PC-3 (cell line): Measurements from ENCODE around the gene WNT2B. TPM values are rescaled to one million over a fixed set of nuclear protein-coding genes. Genes with fewer than 3 reads are reported as not detected.

ENCODE experiments used
- ATAC-seq: fragments of 200-7000 bp; cut with Tn5 transposase; 2 replicates; pipeline ENCODE4 v1.9.1; 2020; ENCODE audit warnings: mild to moderate bottlenecking, moderate library complexity
- BruUV-seq: library from RNA; stranded (reverse); fragments of 400-500 nt; replicated peaks from 2 replicates; lab custom pipeline; 2021; lab: Mats Ljungman, UMichigan
- CTCF ChIA-PET: fragments of 300-600 bp; sonication (Branson Sonifier 250); formaldehyde crosslinking; loops from one replicate; lab custom pipeline; 2022; ENCODE audit warnings: antibody characterized with exemption; lab: Charles Lee
- POLR2A ChIA-PET: fragments of 300-600 bp; sonication (Branson Sonifier 250); formaldehyde crosslinking; loops from one replicate; lab custom pipeline; 2022; ENCODE audit warnings: antibody characterized with exemption; ENCODE audit not compliant: unreplicated experiment; lab: Charles Lee
- DNase-seq: peaks from one replicate; pipeline ENCODE4 v3.0.0-alpha.2; 2015
- H2AFZ ChIP-seq: fragments of 300-600 bp; sonication (generic); 2 replicates; pipeline ENCODE4 v1.6.0; 2016; ENCODE audit warnings: antibody characterized with exemption, low read length
- H3F3A ChIP-seq: fragments of 300-600 bp; sonication (generic); one replicate; pipeline ENCODE4 v1.6.0; 2017; ENCODE audit warnings: antibody characterized with exemption, low read length, control low read depth, mild to moderate bottlenecking; ENCODE audit not compliant: unreplicated experiment
- H3K27ac ChIP-seq: fragments of 300-600 bp; sonication (generic); 2 replicates; pipeline ENCODE4 v1.5.1; 2016; ENCODE audit warnings: mild to moderate bottlenecking, low read length
- H3K27me3 ChIP-seq: fragments of 300-600 bp; sonication (generic); 2 replicates; pipeline ENCODE4 v1.6.1; 2016; ENCODE audit warnings: low read length, mixed read lengths
- H3K36me3 ChIP-seq: fragments of 300-600 bp; sonication (generic); 2 replicates; pipeline ENCODE4 v1.6.1; 2016; ENCODE audit warnings: low read depth, mixed run types, low read length, mixed read lengths
- H3K4me1 ChIP-seq: fragments of 300-600 bp; sonication (generic); 2 replicates; pipeline ENCODE4 v1.5.1; 2016; ENCODE audit warnings: low read length; ENCODE audit not compliant: insufficient read depth
- H3K4me2 ChIP-seq: fragments of 300-600 bp; sonication (generic); 2 replicates; pipeline ENCODE4 v1.6.0; 2016; ENCODE audit warnings: low read length
- H3K4me3 ChIP-seq: fragments of 300-600 bp; sonication (generic); 2 replicates; pipeline ENCODE4 v1.5.1; 2016; ENCODE audit warnings: mild to moderate bottlenecking, low read length, mixed read lengths
- H3K79me2 ChIP-seq: fragments of 300-600 bp; sonication (generic); 2 replicates; pipeline ENCODE4 v1.6.1; 2017; ENCODE audit warnings: low read length, mixed read lengths
- H3K9ac ChIP-seq: fragments of 300-600 bp; sonication (generic); 2 replicates; pipeline ENCODE4 v1.6.0; 2016; ENCODE audit warnings: mild to moderate bottlenecking, low read length
- H3K9me2 ChIP-seq: fragments of 300-600 bp; sonication (generic); replicated peaks from 2 replicates; pipeline ENCODE4 v1.6.1; 2016; ENCODE audit warnings: mixed run types, low read length, mixed read lengths
- H3K9me3 ChIP-seq: fragments of 300-600 bp; sonication (generic); 2 replicates; pipeline ENCODE4 v1.6.1; 2016; ENCODE audit warnings: low read length, mixed read lengths
- H4K20me1 ChIP-seq: fragments of 300-600 bp; sonication (generic); 2 replicates; pipeline ENCODE4 v1.6.1; 2016; ENCODE audit warnings: low read length, mixed read lengths
- EZH2 ChIP-seq: fragments of 300-600 bp; sonication (generic); IDR thresholded peaks from one replicate; pipeline ENCODE4 v1.6.1; 2017; ENCODE audit warnings: antibody characterized with exemption, mild to moderate bottlenecking, low read length; ENCODE audit not compliant: unreplicated experiment
- EZH2phosphoT487 ChIP-seq: fragments of 300-600 bp; sonication (generic); IDR thresholded peaks from 2 replicates; pipeline ENCODE4 v1.6.1; 2018; ENCODE audit warnings: mild to moderate bottlenecking, antibody characterized with exemption, low read length, borderline replicate concordance
- intact Hi-C: fragments of 100-400 bp; cut with micrococcal nuclease; formaldehyde crosslinking; loops from 2 replicates; pipeline ENCODE4 v1.9.0; 2023
- total RNA-seq: library from RNA; depleted of rRNA; stranded (reverse); fragments of >200 nt; gene quantifications from 2 replicates; pipeline ENCODE4 v1.2.3, GENCODE V29; 2014
- TF ChIP-seq, protein P1 (sequence below): fragments of 300-600 bp; sonication (generic); conservative IDR thresholded peaks from 2 replicates; pipeline ENCODE4 v1.5.1; 2017; ENCODE audit warnings: antibody characterized with exemption, low read depth, mild to moderate bottlenecking, low read length

Gene WNT2B
- total RNA-seq, 1 experiment from 2014 or later, result 0.55 TPM

DNA sequence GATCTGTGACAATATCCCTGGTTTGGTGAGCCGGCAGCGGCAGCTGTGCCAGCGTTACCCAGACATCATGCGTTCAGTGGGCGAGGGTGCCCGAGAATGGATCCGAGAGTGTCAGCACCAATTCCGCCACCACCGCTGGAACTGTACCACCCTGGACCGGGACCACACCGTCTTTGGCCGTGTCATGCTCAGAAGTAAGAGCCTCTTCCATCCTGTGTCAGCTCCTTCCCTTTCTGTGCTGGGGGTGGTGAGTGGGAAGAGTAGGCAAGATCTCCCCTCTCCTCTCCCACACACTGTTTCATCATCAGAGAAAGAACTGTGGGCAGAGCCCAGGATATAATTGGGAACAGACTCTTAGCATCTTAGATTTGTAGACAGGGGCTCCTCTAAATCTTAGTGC lies 6.1 kb downstream of the WNT2B start:
- Histone ChIP-seq H3K4me1 (peaks cover 5% of the 10 kb centered on the region; the same call in 1 of the 2 replicates), H3K4me2 (no peak overlapping the region), H3K9ac (no peak overlapping the region), H3K4me3 (no peak overlapping the region), H4K20me1 (no peaks in the 10 kb centered on the region), H3K9me2 (no peaks in the 10 kb centered on the region), H3K9me3 (no peaks in the 10 kb centered on the region), H3K27ac (no peak overlapping the region), H3K36me3 (no peaks in the 10 kb centered on the region), H3F3A (no peaks in the 10 kb centered on the region), H3K27me3 (no peaks in the 10 kb centered on the region), H2AFZ (no peak overlapping the region), H3K79me2 (no peaks in the 10 kb centered on the region)
- no peak for ATAC-seq
- BruUV-seq, result no TSS peak
- ChIA-PET POLR2A (no interaction called here), CTCF (interaction anchor here (0.6 kb wide), 1 partner anchor 56 kb away, joined by 3 read pairs; no protein-coding TSS in a partner anchor)
- intact Hi-C loops, result no loop called here
- DNase-seq, result no peak
- no peak for TF ChIP-seq EZH2phosphoT487
- TF ChIP-seq, protein P1, sequence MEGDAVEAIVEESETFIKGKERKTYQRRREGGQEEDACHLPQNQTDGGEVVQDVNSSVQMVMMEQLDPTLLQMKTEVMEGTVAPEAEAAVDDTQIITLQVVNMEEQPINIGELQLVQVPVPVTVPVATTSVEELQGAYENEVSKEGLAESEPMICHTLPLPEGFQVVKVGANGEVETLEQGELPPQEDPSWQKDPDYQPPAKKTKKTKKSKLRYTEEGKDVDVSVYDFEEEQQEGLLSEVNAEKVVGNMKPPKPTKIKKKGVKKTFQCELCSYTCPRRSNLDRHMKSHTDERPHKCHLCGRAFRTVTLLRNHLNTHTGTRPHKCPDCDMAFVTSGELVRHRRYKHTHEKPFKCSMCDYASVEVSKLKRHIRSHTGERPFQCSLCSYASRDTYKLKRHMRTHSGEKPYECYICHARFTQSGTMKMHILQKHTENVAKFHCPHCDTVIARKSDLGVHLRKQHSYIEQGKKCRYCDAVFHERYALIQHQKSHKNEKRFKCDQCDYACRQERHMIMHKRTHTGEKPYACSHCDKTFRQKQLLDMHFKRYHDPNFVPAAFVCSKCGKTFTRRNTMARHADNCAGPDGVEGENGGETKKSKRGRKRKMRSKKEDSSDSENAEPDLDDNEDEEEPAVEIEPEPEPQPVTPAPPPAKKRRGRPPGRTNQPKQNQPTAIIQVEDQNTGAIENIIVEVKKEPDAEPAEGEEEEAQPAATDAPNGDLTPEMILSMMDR, result no peak
- no peak for TF ChIP-seq EZH2

DNA sequence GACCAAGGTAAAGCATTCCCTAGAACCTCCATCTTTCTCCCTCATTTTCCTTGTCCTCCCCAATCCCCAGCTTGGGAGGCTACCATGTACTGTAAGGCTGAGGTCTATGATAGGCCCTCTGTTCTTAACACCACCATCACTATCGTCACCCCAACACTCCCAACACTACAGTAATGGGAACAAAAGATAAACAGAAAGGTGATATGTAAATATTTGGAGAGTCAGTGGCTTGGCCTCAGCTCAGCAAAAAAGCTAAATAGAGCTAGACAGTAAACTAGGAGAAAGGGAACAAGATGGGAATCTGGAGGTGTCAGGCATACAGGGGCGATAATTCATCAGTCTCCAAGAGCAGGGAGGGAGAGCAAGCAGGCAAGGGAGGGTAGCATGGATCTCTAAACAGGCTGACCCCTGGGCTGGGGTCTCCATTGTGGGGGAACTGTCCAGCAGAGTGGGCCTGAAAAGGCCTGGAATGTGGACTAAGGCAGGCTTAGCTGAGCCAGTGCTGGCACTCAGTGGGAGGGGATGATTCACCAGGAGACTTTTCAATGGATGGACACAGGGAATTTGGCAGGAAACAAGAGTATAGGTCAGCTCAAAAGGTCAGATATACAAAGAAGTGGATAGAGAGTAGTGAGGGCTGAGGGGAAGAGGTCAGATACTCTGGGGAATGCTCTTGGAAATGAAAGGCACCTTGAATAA lies 6.7 kb downstream of the WNT2B start:
- ChIA-PET CTCF (interaction anchor here (0.6 kb wide), 1 partner anchor 55 kb away, joined by 3 read pairs; no protein-coding TSS in a partner anchor), POLR2A (no interaction called here)
- H3F3A ChIP-seq, result no peaks in the 10 kb centered on the region
- H3K27ac ChIP-seq, result no peak overlapping the region
- H3K9me3 ChIP-seq, result no peaks in the 10 kb centered on the region
- TF ChIP-seq, protein P1, result no peak
- TF ChIP-seq EZH2 (no peak), EZH2phosphoT487 (no peak)
- H3K9me2 ChIP-seq, result no peaks in the 10 kb centered on the region
- BruUV-seq, result no TSS peak
- intact Hi-C loops, result no loop called here
- H2AFZ ChIP-seq, result no peak overlapping the region
- no peaks in the 10 kb centered on the region for H4K20me1 ChIP-seq
- ATAC-seq, result peak; percentile 86
- H3K4me1 ChIP-seq, result peaks cover 5% of the 10 kb centered on the region; the same call in 1 of the 2 replicates
- H3K79me2 ChIP-seq, result no peaks in the 10 kb centered on the region
- no peak overlapping the region for H3K4me2 ChIP-seq
- peak; percentile 22 for DNase-seq
- H3K27me3 ChIP-seq, result no peaks in the 10 kb centered on the region
- H3K4me3 ChIP-seq, result no peak overlapping the region
- no peaks in the 10 kb centered on the region for H3K36me3 ChIP-seq
- H3K9ac ChIP-seq, result no peak overlapping the region

DNA sequence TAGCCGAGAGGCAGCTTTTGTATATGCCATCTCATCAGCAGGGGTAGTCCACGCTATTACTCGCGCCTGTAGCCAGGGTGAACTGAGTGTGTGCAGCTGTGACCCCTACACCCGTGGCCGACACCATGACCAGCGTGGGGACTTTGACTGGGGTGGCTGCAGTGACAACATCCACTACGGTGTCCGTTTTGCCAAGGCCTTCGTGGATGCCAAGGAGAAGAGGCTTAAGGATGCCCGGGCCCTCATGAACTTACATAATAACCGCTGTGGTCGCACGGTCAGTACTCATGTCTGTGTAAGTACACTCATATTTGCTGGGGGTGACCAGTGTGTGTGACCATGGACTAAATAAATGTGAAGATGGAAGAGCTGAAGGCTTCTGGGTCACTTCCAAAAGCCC lies 7.4 kb downstream of the WNT2B start:
- ChIA-PET CTCF (no interaction called here), POLR2A (no interaction called here)
- BruUV-seq, result no TSS peak
- Histone ChIP-seq H3K4me1 (peaks cover 5% of the 10 kb centered on the region; the same call in 1 of the 2 replicates), H3K36me3 (no peaks in the 10 kb centered on the region), H3K9ac (no peak overlapping the region), H2AFZ (no peak overlapping the region), H3K9me2 (no peaks in the 10 kb centered on the region), H4K20me1 (no peaks in the 10 kb centered on the region), H3K27me3 (no peaks in the 10 kb centered on the region), H3K4me3 (no peak overlapping the region), H3F3A (no peaks in the 10 kb centered on the region), H3K4me2 (no peak overlapping the region), H3K9me3 (no peaks in the 10 kb centered on the region), H3K79me2 (no peaks in the 10 kb centered on the region), H3K27ac (no peak overlapping the region)
- TF ChIP-seq EZH2phosphoT487, result no peak
- no peak for TF ChIP-seq EZH2
- TF ChIP-seq, protein P1, result no peak
- intact Hi-C loops, result no loop called here
- DNase-seq, result no peak
- no peak for ATAC-seq
